Measurements from ENCODE around the gene PLCL1.

The PLCL1 gene

GRCh38 chr2:197924483-197924882 is 120.1 kb downstream of the PLCL1 start:
- TF ChIP-seq FOXP2 (optimal IDR thresholded peaks at IDR 0.05; ENCODE audit: borderline replicate concordance, extremely low read depth, extremely low read length, insufficient read depth): no peak
- TF ChIP-seq SIN3A (IDR thresholded peaks at IDR 0.05; ENCODE audit: borderline replicate concordance, insufficient read depth, low read length): no peak
- TF ChIP-seq REST (IDR thresholded peaks at IDR 0.05; ENCODE audit: insufficient read depth in 1 of 2, low read depth in 2 of 2, low read length in 2 of 2): no peak
- no peak for TF ChIP-seq POLR2AphosphoS5 (IDR thresholded peaks at IDR 0.05; ENCODE audit: low read depth, low read length)
- no peak for TF ChIP-seq TAF1 (IDR thresholded peaks at IDR 0.05; ENCODE audit: borderline replicate concordance, insufficient read depth, low read length)

- no peak for TF ChIP-seq FOXP2 (optimal IDR thresholded peaks at IDR 0.05; ENCODE audit: borderline replicate concordance, extremely low read depth, extremely low read length, insufficient read depth)
- TF ChIP-seq REST (IDR thresholded peaks at IDR 0.05; ENCODE audit: insufficient read depth in 1 of 2, low read depth in 2 of 2, low read length in 2 of 2): no peak
- TF ChIP-seq POLR2AphosphoS5 (IDR thresholded peaks at IDR 0.05; ENCODE audit: low read depth, low read length): no peak
- no peak for TF ChIP-seq SIN3A (IDR thresholded peaks at IDR 0.05; ENCODE audit: borderline replicate concordance, insufficient read depth, low read length)
- TF ChIP-seq TAF1 (IDR thresholded peaks at IDR 0.05; ENCODE audit: borderline replicate concordance, insufficient read depth, low read length): no peak
Measured at GRCh38 chr2:197925204-197925603, 120.8 kb downstream of the PLCL1 start.

GRCh38 chr2:197925976-197926375 is 121.6 kb downstream of the PLCL1 start:
- no peak for TF ChIP-seq REST (IDR thresholded peaks at IDR 0.05; ENCODE audit: insufficient read depth in 1 of 2, low read depth in 2 of 2, low read length in 2 of 2)
- TF ChIP-seq POLR2AphosphoS5 (IDR thresholded peaks at IDR 0.05; ENCODE audit: low read depth, low read length): no peak
- TF ChIP-seq TAF1 (IDR thresholded peaks at IDR 0.05; ENCODE audit: borderline replicate concordance, insufficient read depth, low read length): no peak
- TF ChIP-seq FOXP2 (optimal IDR thresholded peaks at IDR 0.05; ENCODE audit: borderline replicate concordance, extremely low read depth, extremely low read length, insufficient read depth): no peak
- TF ChIP-seq SIN3A (IDR thresholded peaks at IDR 0.05; ENCODE audit: borderline replicate concordance, insufficient read depth, low read length): no peak

- TF ChIP-seq FOXP2 (optimal IDR thresholded peaks at IDR 0.05; ENCODE audit: borderline replicate concordance, extremely low read depth, extremely low read length, insufficient read depth): no peak
- no peak for TF ChIP-seq REST (IDR thresholded peaks at IDR 0.05; ENCODE audit: insufficient read depth in 1 of 2, low read depth in 2 of 2, low read length in 2 of 2)
- no peak for TF ChIP-seq SIN3A (IDR thresholded peaks at IDR 0.05; ENCODE audit: borderline replicate concordance, insufficient read depth, low read length)
- no peak for TF ChIP-seq TAF1 (IDR thresholded peaks at IDR 0.05; ENCODE audit: borderline replicate concordance, insufficient read depth, low read length)
Measured at GRCh38 chr2:197926673-197927072, 122.3 kb downstream of the PLCL1 start.

GRCh38 chr2:197927994-197928393 is 123.6 kb downstream of the PLCL1 start:
- no peak for TF ChIP-seq FOXP2 (optimal IDR thresholded peaks at IDR 0.05; ENCODE audit: borderline replicate concordance, extremely low read depth, extremely low read length, insufficient read depth)
- no peak for TF ChIP-seq SIN3A (IDR thresholded peaks at IDR 0.05; ENCODE audit: borderline replicate concordance, insufficient read depth, low read length)

Data from PFSK-1 (cell line).